Fibroblast of pulmonary artery (primary cell): ENCODE measurements around the gene PANK1.

Experiments
- DNase-seq: peaks from one replicate; pipeline ENCODE4 v3.0.0-alpha.2; 2010; ENCODE audit warnings: low read depth
- H3K4me3 ChIP-seq: replicated peaks from 2 replicates; pipeline ENCODE4 v1.5.1; 2011; ENCODE audit warnings: low read depth, mild to moderate bottlenecking, control low read depth, low read length, moderate library complexity
- CTCF ChIP-seq: IDR thresholded peaks from 2 replicates; pipeline ENCODE4 v1.5.1; 2011; ENCODE audit warnings: mild to moderate bottlenecking, control low read depth, low read length, inconsistent platforms; ENCODE audit errors: missing control alignments

PANK1 gene

GRCh38 chr10:89644967-89645741, at the start of gene PANK1:
Gene PANK1, minus strand, starts transcription at chr10:89645242. Its CDS starts 351 bp downstream, at chr10:89644891.
- DNase-seq = peak; percentile 76
- H3K4me3 ChIP-seq = peak within 1 kb of the TSS; percentile 75
- no peak for TF ChIP-seq CTCF

GRCh38 chr10:89693176-89693575, 48.1 kb upstream of the PANK1 start:
- no peak for TF ChIP-seq CTCF
- H3K4me3 ChIP-seq = no peak overlapping the region
- no peak for DNase-seq

- H3K4me3 ChIP-seq = no peak overlapping the region
- DNase-seq = no peak
- TF ChIP-seq CTCF = no peak
Observed at GRCh38 chr10:89692416-89692815, 47.4 kb upstream of the PANK1 start.

GRCh38 chr10:89690027-89690426, 45.0 kb upstream of the PANK1 start:
- H3K4me3 ChIP-seq = no peak overlapping the region
- no peak for TF ChIP-seq CTCF
- no peak for DNase-seq

GRCh38 chr10:89685936-89686335, 40.9 kb upstream of the PANK1 start:
- no peak for DNase-seq
- H3K4me3 ChIP-seq = no peak overlapping the region
- no peak for TF ChIP-seq CTCF

- H3K4me3 ChIP-seq = no peak overlapping the region
- DNase-seq = peak; percentile 58
- TF ChIP-seq CTCF = no peak
Observed at GRCh38 chr10:89684604-89685003, 39.6 kb upstream of the PANK1 start.

GRCh38 chr10:89683883-89684282, 38.8 kb upstream of the PANK1 start:
- no peak for DNase-seq
- H3K4me3 ChIP-seq = no peak overlapping the region
- TF ChIP-seq CTCF = no peak
